ENCODE results near the gene TENT5C.

DNA sequence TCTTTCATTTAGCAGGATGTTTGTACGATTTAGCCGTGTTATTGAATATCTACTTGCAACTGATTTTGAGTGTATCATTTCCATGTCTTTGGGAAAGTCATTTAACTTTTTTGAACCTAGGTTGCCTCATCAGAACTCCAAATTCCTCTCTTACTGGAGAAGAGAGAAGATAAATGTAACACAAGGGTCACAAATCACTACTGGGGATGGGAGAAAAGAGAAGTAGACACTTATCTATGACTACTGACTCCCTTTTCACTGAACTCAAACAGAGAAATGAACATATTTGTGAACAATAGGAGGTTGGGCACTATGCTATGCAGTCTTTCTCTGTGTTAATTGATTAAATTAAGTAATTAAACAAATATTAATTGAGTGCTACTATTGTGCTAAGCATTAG lies 42.2 kb downstream of the TENT5C start:
- TF ChIP-seq, protein P1, sequence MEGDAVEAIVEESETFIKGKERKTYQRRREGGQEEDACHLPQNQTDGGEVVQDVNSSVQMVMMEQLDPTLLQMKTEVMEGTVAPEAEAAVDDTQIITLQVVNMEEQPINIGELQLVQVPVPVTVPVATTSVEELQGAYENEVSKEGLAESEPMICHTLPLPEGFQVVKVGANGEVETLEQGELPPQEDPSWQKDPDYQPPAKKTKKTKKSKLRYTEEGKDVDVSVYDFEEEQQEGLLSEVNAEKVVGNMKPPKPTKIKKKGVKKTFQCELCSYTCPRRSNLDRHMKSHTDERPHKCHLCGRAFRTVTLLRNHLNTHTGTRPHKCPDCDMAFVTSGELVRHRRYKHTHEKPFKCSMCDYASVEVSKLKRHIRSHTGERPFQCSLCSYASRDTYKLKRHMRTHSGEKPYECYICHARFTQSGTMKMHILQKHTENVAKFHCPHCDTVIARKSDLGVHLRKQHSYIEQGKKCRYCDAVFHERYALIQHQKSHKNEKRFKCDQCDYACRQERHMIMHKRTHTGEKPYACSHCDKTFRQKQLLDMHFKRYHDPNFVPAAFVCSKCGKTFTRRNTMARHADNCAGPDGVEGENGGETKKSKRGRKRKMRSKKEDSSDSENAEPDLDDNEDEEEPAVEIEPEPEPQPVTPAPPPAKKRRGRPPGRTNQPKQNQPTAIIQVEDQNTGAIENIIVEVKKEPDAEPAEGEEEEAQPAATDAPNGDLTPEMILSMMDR (IDR thresholded peaks at IDR 0.05; ENCODE audit: low read depth, low read length, poor library complexity, severe bottlenecking) = no peak
- no peak for TF ChIP-seq EZH2phosphoT487 (IDR thresholded peaks at IDR 0.05; ENCODE audit: borderline replicate concordance, low read length)

All from DOHH2 (cell line).